ENCODE data around the gene UBE4A.

UBE4A gene

GRCh38 chr11:118342503-118343161 lies 16.8 kb upstream of the UBE4A start, which contains the start of gene CD3D:
CD3D (minus strand) TSS chr11:118342705; CDS start chr11:118342607, 98 bp downstream.
- Histone ChIP-seq H3K27ac (ENCODE audit: low read length) (no peak within 1 kb of the TSS), H3K4me3 (ENCODE audit: low read length) (no peak within 1 kb of the TSS), H3K9ac (ENCODE audit: low read depth, low read length) (no peak within 1 kb of the TSS), H3K27me3 (ENCODE audit: insufficient read depth, low read length) (peaks cover 36% of the 10 kb centered on the region), H3K36me3 (ENCODE audit: insufficient read depth, low read depth, low read length) (no peaks in the 10 kb centered on the region), H3K9me3 (ENCODE audit: insufficient read depth, low read depth, low read length) (no peaks in the 10 kb centered on the region), H3K4me1 (ENCODE audit: insufficient read depth, low read length) (no peaks in the 10 kb centered on the region)

GRCh38 chr11:118343248-118343647 lies 16.2 kb upstream of the UBE4A start:
- Histone ChIP-seq H3K27ac (ENCODE audit: low read length) (no peak overlapping the region), H3K36me3 (ENCODE audit: insufficient read depth, low read depth, low read length) (no peaks in the 10 kb centered on the region), H3K9me3 (ENCODE audit: insufficient read depth, low read depth, low read length) (no peaks in the 10 kb centered on the region), H3K9ac (ENCODE audit: low read depth, low read length) (no peak overlapping the region), H3K4me1 (ENCODE audit: insufficient read depth, low read length) (no peaks in the 10 kb centered on the region), H3K27me3 (ENCODE audit: insufficient read depth, low read length) (peaks cover 41% of the 10 kb centered on the region), H3K4me3 (ENCODE audit: low read length) (no peak overlapping the region)

GRCh38 chr11:118343981-118344515 lies 15.4 kb upstream of the UBE4A start, which contains the start of gene CD3G:
CD3G (plus strand) TSS chr11:118344344; CDS start chr11:118344424, 80 bp downstream.
- Histone ChIP-seq H3K27ac (ENCODE audit: low read length) (no peak within 1 kb of the TSS), H3K9ac (ENCODE audit: low read depth, low read length) (no peak within 1 kb of the TSS)

GRCh38 chr11:118349475-118349874 lies 9.9 kb upstream of the UBE4A start:
- H3K4me3 ChIP-seq (ENCODE audit: low read length), result no peak overlapping the region
- no peaks in the 10 kb centered on the region for H3K9me3 ChIP-seq (ENCODE audit: insufficient read depth, low read depth, low read length)
- no peak overlapping the region for H3K27ac ChIP-seq (ENCODE audit: low read length)
- H3K27me3 ChIP-seq (ENCODE audit: insufficient read depth, low read length), result peaks cover 49% of the 10 kb centered on the region
- no peaks in the 10 kb centered on the region for H3K36me3 ChIP-seq (ENCODE audit: insufficient read depth, low read depth, low read length)
- no peaks in the 10 kb centered on the region for H3K4me1 ChIP-seq (ENCODE audit: insufficient read depth, low read length)
- H3K9ac ChIP-seq (ENCODE audit: low read depth, low read length), result no peak overlapping the region

More at GRCh38 chr11:118343981-118344515, 15.4 kb upstream of the UBE4A start, which contains the start of gene CD3G:
- no peaks in the 10 kb centered on the region for H3K4me1 ChIP-seq (ENCODE audit: insufficient read depth, low read length)
- H3K36me3 ChIP-seq (ENCODE audit: insufficient read depth, low read depth, low read length), result no peaks in the 10 kb centered on the region
- peaks cover 43% of the 10 kb centered on the region for H3K27me3 ChIP-seq (ENCODE audit: insufficient read depth, low read length)
- no peaks in the 10 kb centered on the region for H3K9me3 ChIP-seq (ENCODE audit: insufficient read depth, low read depth, low read length)
- no peak within 1 kb of the TSS for H3K4me3 ChIP-seq (ENCODE audit: low read length)

GRCh38 chr11:118353084-118353710 lies 6.2 kb upstream of the UBE4A start:
- H3K36me3 ChIP-seq (ENCODE audit: insufficient read depth, low read depth, low read length), result no peaks in the 10 kb centered on the region
- H3K9me3 ChIP-seq (ENCODE audit: insufficient read depth, low read depth, low read length), result no peaks in the 10 kb centered on the region
- no peaks in the 10 kb centered on the region for H3K4me1 ChIP-seq (ENCODE audit: insufficient read depth, low read length)
- H3K4me3 ChIP-seq (ENCODE audit: low read length), result no peak overlapping the region
- peaks cover 29% of the 10 kb centered on the region for H3K27me3 ChIP-seq (ENCODE audit: insufficient read depth, low read length)
- H3K27ac ChIP-seq (ENCODE audit: low read length), result no peak overlapping the region
- H3K9ac ChIP-seq (ENCODE audit: low read depth, low read length), result no peak overlapping the region

- H3K4me3 ChIP-seq (ENCODE audit: low read length), result no peak overlapping the region
- H3K27ac ChIP-seq (ENCODE audit: low read length), result no peak overlapping the region
- peaks cover 10% of the 10 kb centered on the region for H3K27me3 ChIP-seq (ENCODE audit: insufficient read depth, low read length)
- no peak overlapping the region for H3K9ac ChIP-seq (ENCODE audit: low read depth, low read length)
- H3K9me3 ChIP-seq (ENCODE audit: insufficient read depth, low read depth, low read length), result no peaks in the 10 kb centered on the region
- H3K36me3 ChIP-seq (ENCODE audit: insufficient read depth, low read depth, low read length), result no peaks in the 10 kb centered on the region
- peaks cover 2% of the 10 kb centered on the region; the same call in 1 of the 2 replicates for H3K4me1 ChIP-seq (ENCODE audit: insufficient read depth, low read length)
Observed at GRCh38 chr11:118358071-118358470, 1.3 kb upstream of the UBE4A start.

GRCh38 chr11:118364956-118365615 lies 5.7 kb downstream of the UBE4A start:
- Histone ChIP-seq H3K27ac (ENCODE audit: low read length) (no peak overlapping the region), H3K36me3 (ENCODE audit: insufficient read depth, low read depth, low read length) (peaks cover 44% of the 10 kb centered on the region), H3K9me3 (ENCODE audit: insufficient read depth, low read depth, low read length) (no peaks in the 10 kb centered on the region), H3K4me1 (ENCODE audit: insufficient read depth, low read length) (peaks cover 2% of the 10 kb centered on the region; the same call in 1 of the 2 replicates), H3K9ac (ENCODE audit: low read depth, low read length) (no peak overlapping the region), H3K4me3 (ENCODE audit: low read length) (no peak overlapping the region), H3K27me3 (ENCODE audit: insufficient read depth, low read length) (no peaks in the 10 kb centered on the region)

GRCh38 chr11:118366287-118366686 lies 6.9 kb downstream of the UBE4A start:
- Histone ChIP-seq H3K4me3 (ENCODE audit: low read length) (no peak overlapping the region), H3K9me3 (ENCODE audit: insufficient read depth, low read depth, low read length) (no peaks in the 10 kb centered on the region), H3K27me3 (ENCODE audit: insufficient read depth, low read length) (no peaks in the 10 kb centered on the region), H3K27ac (ENCODE audit: low read length) (no peak overlapping the region), H3K4me1 (ENCODE audit: insufficient read depth, low read length) (no peaks in the 10 kb centered on the region), H3K9ac (ENCODE audit: low read depth, low read length) (no peak overlapping the region), H3K36me3 (ENCODE audit: insufficient read depth, low read depth, low read length) (peaks cover 56% of the 10 kb centered on the region)

GRCh38 chr11:118370774-118371173 lies 11.4 kb downstream of the UBE4A start:
- no peaks in the 10 kb centered on the region for H3K4me1 ChIP-seq (ENCODE audit: insufficient read depth, low read length)
- H3K27me3 ChIP-seq (ENCODE audit: insufficient read depth, low read length), result no peaks in the 10 kb centered on the region
- H3K9ac ChIP-seq (ENCODE audit: low read depth, low read length), result no peak overlapping the region
- H3K9me3 ChIP-seq (ENCODE audit: insufficient read depth, low read depth, low read length), result no peaks in the 10 kb centered on the region
- no peak overlapping the region for H3K4me3 ChIP-seq (ENCODE audit: low read length)
- no peak overlapping the region for H3K27ac ChIP-seq (ENCODE audit: low read length)
- H3K36me3 ChIP-seq (ENCODE audit: insufficient read depth, low read depth, low read length), result peaks cover 85% of the 10 kb centered on the region

GRCh38 chr11:118373263-118373662 lies 13.9 kb downstream of the UBE4A start:
- Histone ChIP-seq H3K4me3 (ENCODE audit: low read length) (no peak overlapping the region), H3K9me3 (ENCODE audit: insufficient read depth, low read depth, low read length) (no peaks in the 10 kb centered on the region), H3K27ac (ENCODE audit: low read length) (no peak overlapping the region), H3K4me1 (ENCODE audit: insufficient read depth, low read length) (no peaks in the 10 kb centered on the region), H3K36me3 (ENCODE audit: insufficient read depth, low read depth, low read length) (peaks cover 90% of the 10 kb centered on the region), H3K9ac (ENCODE audit: low read depth, low read length) (no peak overlapping the region), H3K27me3 (ENCODE audit: insufficient read depth, low read length) (no peaks in the 10 kb centered on the region)

GRCh38 chr11:118373871-118374270 lies 14.5 kb downstream of the UBE4A start:
- no peaks in the 10 kb centered on the region for H3K9me3 ChIP-seq (ENCODE audit: insufficient read depth, low read depth, low read length)
- no peak overlapping the region for H3K9ac ChIP-seq (ENCODE audit: low read depth, low read length)
- no peak overlapping the region for H3K27ac ChIP-seq (ENCODE audit: low read length)
- no peaks in the 10 kb centered on the region for H3K4me1 ChIP-seq (ENCODE audit: insufficient read depth, low read length)
- no peak overlapping the region for H3K4me3 ChIP-seq (ENCODE audit: low read length)
- H3K27me3 ChIP-seq (ENCODE audit: insufficient read depth, low read length), result no peaks in the 10 kb centered on the region
- H3K36me3 ChIP-seq (ENCODE audit: insufficient read depth, low read depth, low read length), result peaks cover 90% of the 10 kb centered on the region
